Liver (tissue), 9 donors: ENCODE results near the gene PMP22. TPM values are rescaled to one million over a fixed set of nuclear protein-coding genes. Genes with fewer than 3 reads are reported as not detected.

ENCODE experiments used
- DNase-seq: peaks from one replicate; pipeline ENCODE4 v3.0.0-alpha.2; 2017; ENCODE audit warnings: low spot score
- H3K27ac ChIP-seq, 2 donors: one replicate each; pipeline ENCODE4 v1.7.0; 2013; ENCODE audit warnings: inconsistent platforms in 2 of 2, low read length in 2 of 2, control low read depth in 1 of 2, low read depth in 1 of 2, mild to moderate bottlenecking in 1 of 2
- H3K27me3 ChIP-seq, 4 donors: one replicate each; pipeline versions ENCODE4 v1.6.1 to v1.7.0; 2013; ENCODE audit warnings: low read length in 3 of 4, inconsistent platforms in 1 of 4, mild to moderate bottlenecking in 1 of 4, moderate library complexity in 1 of 4; ENCODE audit not compliant: control insufficient read depth in 4 of 4, insufficient read depth in 4 of 4
- H3K36me3 ChIP-seq, 4 donors: one replicate each; pipeline versions ENCODE4 v1.6.1 to v1.7.0; 2013; ENCODE audit warnings: low read length in 3 of 4, mild to moderate bottlenecking in 3 of 4, low read depth in 1 of 4, moderate library complexity in 1 of 4; ENCODE audit not compliant: control insufficient read depth in 4 of 4, insufficient read depth in 3 of 4
- H3K4me1 ChIP-seq, 4 donors: one replicate each; pipeline versions ENCODE4 v1.6.1 to v1.7.0; 2013; ENCODE audit warnings: low read length in 3 of 4, mild to moderate bottlenecking in 3 of 4, moderate library complexity in 1 of 4; ENCODE audit not compliant: control insufficient read depth in 4 of 4, insufficient read depth in 4 of 4
- H3K4me3 ChIP-seq, 3 donors: one replicate each; pipeline versions ENCODE4 v1.6.1 to v1.7.0; 2013; ENCODE audit warnings: low read length in 3 of 3, control low read depth in 1 of 3, low read depth in 1 of 3, mild to moderate bottlenecking in 1 of 3
- H3K9ac ChIP-seq, 2 donors: one replicate each; pipeline ENCODE4 v1.7.0; 2013; ENCODE audit warnings: low read length in 2 of 2, mild to moderate bottlenecking in 2 of 2, moderate library complexity in 2 of 2, control low read depth in 1 of 2, low read depth in 1 of 2
- H3K9me3 ChIP-seq, 4 donors: one replicate each; pipeline versions ENCODE4 v1.6.1 to v1.7.0; 2013; ENCODE audit warnings: low read length in 3 of 4; ENCODE audit not compliant: control insufficient read depth in 4 of 4
- EGR1 ChIP-seq, 2 donors: IDR thresholded peaks; 2 replicates each; pipeline ENCODE4 v1.6.1; 2016 to 2018; ENCODE audit warnings: antibody characterized with exemption in 2 of 2, low read depth in 2 of 2
- FOXA1 ChIP-seq: IDR thresholded peaks from 2 replicates; pipeline ENCODE4 v1.6.1; 2016; ENCODE audit warnings: antibody characterized with exemption
- FOXA2 ChIP-seq: IDR thresholded peaks from 2 replicates; pipeline ENCODE4 v1.6.1; 2016; ENCODE audit warnings: antibody characterized with exemption
- GABPA ChIP-seq, 2 donors: IDR thresholded peaks in 1 of 2; conservative IDR thresholded peaks in 1 of 2; 2 replicates each; pipeline ENCODE4 v1.6.1; 2016; ENCODE audit warnings: antibody characterized with exemption in 2 of 2, mild to moderate bottlenecking in 1 of 2, moderate library complexity in 1 of 2
- HNF4A ChIP-seq, 2 donors: conservative IDR thresholded peaks; 2 replicates each; pipeline ENCODE4 v1.6.1; 2016; ENCODE audit warnings: antibody characterized with exemption in 2 of 2, mild to moderate bottlenecking in 2 of 2
- HNF4G ChIP-seq: IDR thresholded peaks from 2 replicates; pipeline ENCODE4 v1.6.1; 2016; ENCODE audit warnings: antibody characterized with exemption
- JUND ChIP-seq, 2 donors: IDR thresholded peaks; 2 replicates each; pipeline ENCODE4 v1.6.1; 2016; ENCODE audit warnings: antibody characterized with exemption in 2 of 2
- NR2F2 ChIP-seq: IDR thresholded peaks from 2 replicates; pipeline ENCODE4 v1.6.1; 2016; ENCODE audit warnings: antibody characterized with exemption
- RAD21 ChIP-seq, 2 donors: IDR thresholded peaks; 2 replicates each; pipeline ENCODE4 v1.6.1; 2016; ENCODE audit warnings: antibody characterized with exemption in 2 of 2, mild to moderate bottlenecking in 2 of 2
- RXRA ChIP-seq, 2 donors: IDR thresholded peaks; 2 replicates each; pipeline ENCODE4 v1.6.1; 2017 to 2018; ENCODE audit warnings: antibody characterized with exemption in 2 of 2, mild to moderate bottlenecking in 1 of 2
- SP1 ChIP-seq: IDR thresholded peaks from 2 replicates; pipeline ENCODE4 v1.6.1; 2018; ENCODE audit warnings: antibody characterized with exemption, mild to moderate bottlenecking
- TAF1 ChIP-seq: conservative IDR thresholded peaks from 2 replicates; pipeline ENCODE4 v1.6.1; 2016; ENCODE audit warnings: antibody characterized with exemption, mild to moderate bottlenecking
- YY1 ChIP-seq: IDR thresholded peaks from 2 replicates; pipeline ENCODE4 v1.6.1; 2016; ENCODE audit warnings: antibody characterized with exemption, mild to moderate bottlenecking
- WGBS: extraction: QIAGEN DNeasy Blood & Tissue Kit; methylation state at CpG from one replicate; pipeline ENCODE4 v1.1.7; 2013; 5-methylcytosine and 5-hydroxymethylcytosine counted together
- polyA plus RNA-seq, 2 donors: library from polyadenylated mRNA; stranded (reverse) in 1 of 2; unstranded in 1 of 2; fragments of 200-250 nt in 1 of 2; fragments of >200 nt in 1 of 2; fragmentation: Nextera tagmentation in 1 of 2; extraction: Ambion mirVana in 1 of 2; gene quantifications; one replicate each; pipeline versions ENCODE4 v1.2.1 to v1.2.3, GENCODE V29; 2013 to 2015
- total RNA-seq, 2 donors: library from RNA; depleted of rRNA; stranded (reverse); fragments of >200 nt; gene quantifications; one replicate each; pipeline ENCODE4 v1.2.3, GENCODE V29; 2014
- TF ChIP-seq, protein P1 (sequence below): fragments of 150-350 bp; IDR thresholded peaks from 2 replicates; pipeline ENCODE4 v1.5.1; 2017; ENCODE audit warnings: improper control_type of control experiment, low read depth, low read length; ENCODE audit not compliant: missing input control
- TF ChIP-seq, protein P2 (sequence below): IDR thresholded peaks from 2 replicates; pipeline ENCODE4 v1.6.1; 2016; ENCODE audit warnings: antibody characterized with exemption
- TF ChIP-seq, protein P3 (sequence below): IDR thresholded peaks from 2 replicates; pipeline ENCODE4 v1.6.1; 2016; ENCODE audit warnings: antibody characterized with exemption
- TF ChIP-seq, protein P4 (sequence below): IDR thresholded peaks from 2 replicates; pipeline ENCODE4 v1.6.1; 2016; ENCODE audit warnings: antibody characterized with exemption
- TF ChIP-seq, protein P5 (sequence below): IDR thresholded peaks from 2 replicates; pipeline ENCODE4 v1.6.1; 2016; ENCODE audit warnings: antibody characterized with exemption, mild to moderate bottlenecking
- donor health status: healthy.
- donor health status: healthy.
- donor health status: healthy.
- donor health status: healthy.
- donor health status: healthy.

Gene PMP22
- total and polyA plus RNA-seq, 4 donors, result 3.2 to 9.1 (median 5.7) TPM

DNA sequence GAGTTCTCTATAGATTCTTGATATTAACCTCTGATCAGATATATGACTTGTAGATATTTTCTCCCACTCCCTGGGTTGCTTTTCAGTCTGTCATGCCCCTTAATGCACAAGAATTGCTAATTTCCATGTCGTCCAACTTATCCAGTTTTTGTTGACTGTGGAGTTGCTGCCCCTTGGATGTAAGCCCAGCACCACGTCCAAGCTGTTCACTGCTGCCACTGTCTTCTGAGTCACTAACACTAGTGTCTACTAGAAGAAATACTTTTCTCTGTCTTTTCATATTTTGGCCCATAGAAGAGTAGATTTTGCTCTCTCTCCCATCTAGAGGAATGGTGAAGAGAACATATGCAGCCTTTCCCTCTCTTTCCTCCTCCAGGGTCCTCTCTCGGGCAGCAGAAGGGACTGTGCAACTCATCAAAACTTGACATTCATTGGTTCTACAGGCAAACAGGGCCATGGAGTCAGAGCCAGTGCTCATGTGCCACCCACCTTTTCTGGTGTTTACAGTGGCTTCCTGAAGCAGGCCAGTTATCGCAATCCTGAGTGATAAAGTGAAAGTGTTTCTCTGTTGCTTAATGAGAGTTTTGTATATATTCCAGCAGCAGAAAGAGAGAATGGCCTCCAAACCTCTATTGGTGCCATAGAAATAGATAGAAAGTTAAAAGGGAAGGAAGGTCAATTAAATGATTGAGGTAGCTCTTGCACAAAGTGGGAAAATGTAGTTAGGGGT lies 22.6 kb upstream of the PMP22 start:
- WGBS, result 58% methylated on average over 4 of the region's 4 CpGs
- no peak for DNase-seq
- TF ChIP-seq EGR1 (IDR thresholded peaks at IDR 0.05; ENCODE audit: low read depth in 2 of 2), result no peak
- no peak for TF ChIP-seq HNF4G
- TF ChIP-seq SP1, result no peak
- TF ChIP-seq, protein P1, sequence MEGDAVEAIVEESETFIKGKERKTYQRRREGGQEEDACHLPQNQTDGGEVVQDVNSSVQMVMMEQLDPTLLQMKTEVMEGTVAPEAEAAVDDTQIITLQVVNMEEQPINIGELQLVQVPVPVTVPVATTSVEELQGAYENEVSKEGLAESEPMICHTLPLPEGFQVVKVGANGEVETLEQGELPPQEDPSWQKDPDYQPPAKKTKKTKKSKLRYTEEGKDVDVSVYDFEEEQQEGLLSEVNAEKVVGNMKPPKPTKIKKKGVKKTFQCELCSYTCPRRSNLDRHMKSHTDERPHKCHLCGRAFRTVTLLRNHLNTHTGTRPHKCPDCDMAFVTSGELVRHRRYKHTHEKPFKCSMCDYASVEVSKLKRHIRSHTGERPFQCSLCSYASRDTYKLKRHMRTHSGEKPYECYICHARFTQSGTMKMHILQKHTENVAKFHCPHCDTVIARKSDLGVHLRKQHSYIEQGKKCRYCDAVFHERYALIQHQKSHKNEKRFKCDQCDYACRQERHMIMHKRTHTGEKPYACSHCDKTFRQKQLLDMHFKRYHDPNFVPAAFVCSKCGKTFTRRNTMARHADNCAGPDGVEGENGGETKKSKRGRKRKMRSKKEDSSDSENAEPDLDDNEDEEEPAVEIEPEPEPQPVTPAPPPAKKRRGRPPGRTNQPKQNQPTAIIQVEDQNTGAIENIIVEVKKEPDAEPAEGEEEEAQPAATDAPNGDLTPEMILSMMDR, result no peak
- TF ChIP-seq, protein P2, sequence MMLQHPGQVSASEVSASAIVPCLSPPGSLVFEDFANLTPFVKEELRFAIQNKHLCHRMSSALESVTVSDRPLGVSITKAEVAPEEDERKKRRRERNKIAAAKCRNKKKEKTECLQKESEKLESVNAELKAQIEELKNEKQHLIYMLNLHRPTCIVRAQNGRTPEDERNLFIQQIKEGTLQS, result no peak
- Histone ChIP-seq H3K4me3 (no peak overlapping the region), H3K4me1 (no peaks in the 10 kb centered on the region), H3K27ac (no peak overlapping the region), H3K9ac (no peak overlapping the region), H3K27me3 (peaks cover 0 to 2% (median 0%) of the 10 kb centered on the region in 4 donors), H3K36me3 (no peaks in the 10 kb centered on the region), H3K9me3 (no peaks in the 10 kb centered on the region)

DNA sequence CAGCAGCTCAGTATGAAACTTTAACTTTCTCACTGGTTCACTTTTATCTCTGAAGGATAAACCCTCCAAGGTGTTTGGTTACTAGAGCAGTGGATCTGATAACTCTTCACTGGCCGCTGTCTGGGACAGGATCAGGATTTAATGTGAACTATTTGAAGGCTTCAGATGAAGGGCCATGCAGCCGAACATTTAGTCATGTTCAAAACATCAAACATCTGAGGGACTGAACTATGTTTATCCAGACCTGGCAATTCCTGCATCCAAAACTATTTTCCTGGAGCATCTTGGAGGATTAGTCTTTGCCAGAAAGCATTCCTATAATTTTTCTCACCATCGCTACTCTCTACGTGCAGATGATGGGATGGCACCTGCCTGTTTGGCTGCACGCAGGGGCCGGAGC lies 20.3 kb upstream of the PMP22 start:
- Histone ChIP-seq H3K4me3 (no peak overlapping the region), H3K36me3 (no peaks in the 10 kb centered on the region), H3K4me1 (no peaks in the 10 kb centered on the region), H3K9ac (no peak overlapping the region), H3K9me3 (no peaks in the 10 kb centered on the region), H3K27me3 (no peaks in the 10 kb centered on the region), H3K27ac (no peak overlapping the region)
- WGBS, result 86% methylated on average over 6 of the region's 6 CpGs
- no peak for TF ChIP-seq HNF4G
- TF ChIP-seq NR2F2, result no peak
- TF ChIP-seq GABPA (IDR thresholded peaks at IDR 0.05 in 1 of 2, conservative IDR thresholded peaks at IDR 0.05 in 1 of 2), result no peak
- TF ChIP-seq EGR1 (IDR thresholded peaks at IDR 0.05; ENCODE audit: low read depth in 2 of 2), result no peak
- no peak for TF ChIP-seq YY1
- TF ChIP-seq JUND (IDR thresholded peaks at IDR 0.05), result no peak
- TF ChIP-seq FOXA1, result no peak
- TF ChIP-seq SP1, result no peak
- TF ChIP-seq, protein P3, sequence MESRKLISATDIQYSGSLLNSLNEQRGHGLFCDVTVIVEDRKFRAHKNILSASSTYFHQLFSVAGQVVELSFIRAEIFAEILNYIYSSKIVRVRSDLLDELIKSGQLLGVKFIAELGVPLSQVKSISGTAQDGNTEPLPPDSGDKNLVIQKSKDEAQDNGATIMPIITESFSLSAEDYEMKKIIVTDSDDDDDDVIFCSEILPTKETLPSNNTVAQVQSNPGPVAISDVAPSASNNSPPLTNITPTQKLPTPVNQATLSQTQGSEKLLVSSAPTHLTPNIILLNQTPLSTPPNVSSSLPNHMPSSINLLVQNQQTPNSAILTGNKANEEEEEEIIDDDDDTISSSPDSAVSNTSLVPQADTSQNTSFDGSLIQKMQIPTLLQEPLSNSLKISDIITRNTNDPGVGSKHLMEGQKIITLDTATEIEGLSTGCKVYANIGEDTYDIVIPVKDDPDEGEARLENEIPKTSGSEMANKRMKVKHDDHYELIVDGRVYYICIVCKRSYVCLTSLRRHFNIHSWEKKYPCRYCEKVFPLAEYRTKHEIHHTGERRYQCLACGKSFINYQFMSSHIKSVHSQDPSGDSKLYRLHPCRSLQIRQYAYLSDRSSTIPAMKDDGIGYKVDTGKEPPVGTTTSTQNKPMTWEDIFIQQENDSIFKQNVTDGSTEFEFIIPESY, result no peak
- TF ChIP-seq, protein P4, sequence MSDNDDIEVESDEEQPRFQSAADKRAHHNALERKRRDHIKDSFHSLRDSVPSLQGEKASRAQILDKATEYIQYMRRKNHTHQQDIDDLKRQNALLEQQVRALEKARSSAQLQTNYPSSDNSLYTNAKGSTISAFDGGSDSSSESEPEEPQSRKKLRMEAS, result no peak
- TF ChIP-seq, protein P5, sequence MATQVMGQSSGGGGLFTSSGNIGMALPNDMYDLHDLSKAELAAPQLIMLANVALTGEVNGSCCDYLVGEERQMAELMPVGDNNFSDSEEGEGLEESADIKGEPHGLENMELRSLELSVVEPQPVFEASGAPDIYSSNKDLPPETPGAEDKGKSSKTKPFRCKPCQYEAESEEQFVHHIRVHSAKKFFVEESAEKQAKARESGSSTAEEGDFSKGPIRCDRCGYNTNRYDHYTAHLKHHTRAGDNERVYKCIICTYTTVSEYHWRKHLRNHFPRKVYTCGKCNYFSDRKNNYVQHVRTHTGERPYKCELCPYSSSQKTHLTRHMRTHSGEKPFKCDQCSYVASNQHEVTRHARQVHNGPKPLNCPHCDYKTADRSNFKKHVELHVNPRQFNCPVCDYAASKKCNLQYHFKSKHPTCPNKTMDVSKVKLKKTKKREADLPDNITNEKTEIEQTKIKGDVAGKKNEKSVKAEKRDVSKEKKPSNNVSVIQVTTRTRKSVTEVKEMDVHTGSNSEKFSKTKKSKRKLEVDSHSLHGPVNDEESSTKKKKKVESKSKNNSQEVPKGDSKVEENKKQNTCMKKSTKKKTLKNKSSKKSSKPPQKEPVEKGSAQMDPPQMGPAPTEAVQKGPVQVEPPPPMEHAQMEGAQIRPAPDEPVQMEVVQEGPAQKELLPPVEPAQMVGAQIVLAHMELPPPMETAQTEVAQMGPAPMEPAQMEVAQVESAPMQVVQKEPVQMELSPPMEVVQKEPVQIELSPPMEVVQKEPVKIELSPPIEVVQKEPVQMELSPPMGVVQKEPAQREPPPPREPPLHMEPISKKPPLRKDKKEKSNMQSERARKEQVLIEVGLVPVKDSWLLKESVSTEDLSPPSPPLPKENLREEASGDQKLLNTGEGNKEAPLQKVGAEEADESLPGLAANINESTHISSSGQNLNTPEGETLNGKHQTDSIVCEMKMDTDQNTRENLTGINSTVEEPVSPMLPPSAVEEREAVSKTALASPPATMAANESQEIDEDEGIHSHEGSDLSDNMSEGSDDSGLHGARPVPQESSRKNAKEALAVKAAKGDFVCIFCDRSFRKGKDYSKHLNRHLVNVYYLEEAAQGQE, result no peak
- TF ChIP-seq RXRA (IDR thresholded peaks at IDR 0.05), result no peak
- TF ChIP-seq RAD21 (IDR thresholded peaks at IDR 0.05), result no peak
- no peak for TF ChIP-seq TAF1
- TF ChIP-seq, protein P1, result no peak
- TF ChIP-seq FOXA2, result no peak
- TF ChIP-seq, protein P2, result no peak
- no peak for TF ChIP-seq HNF4A (conservative IDR thresholded peaks at IDR 0.05)
- DNase-seq, result no peak
